GM10266 (cell line): Measurements from ENCODE around the gene HTR5A.

Source experiments
- DNase-seq: peaks from one replicate; pipeline ENCODE4 v3.0.0; 2012; ENCODE audit errors: extremely low spot score
- TF ChIP-seq, protein P1 (sequence below): IDR thresholded peaks from 2 replicates; pipeline ENCODE4 v1.5.1; 2012; ENCODE audit warnings: mild to moderate bottlenecking, low read depth; ENCODE audit not compliant: control insufficient read depth, insufficient read depth; ENCODE audit errors: missing control alignments

Gene HTR5A

DNA sequence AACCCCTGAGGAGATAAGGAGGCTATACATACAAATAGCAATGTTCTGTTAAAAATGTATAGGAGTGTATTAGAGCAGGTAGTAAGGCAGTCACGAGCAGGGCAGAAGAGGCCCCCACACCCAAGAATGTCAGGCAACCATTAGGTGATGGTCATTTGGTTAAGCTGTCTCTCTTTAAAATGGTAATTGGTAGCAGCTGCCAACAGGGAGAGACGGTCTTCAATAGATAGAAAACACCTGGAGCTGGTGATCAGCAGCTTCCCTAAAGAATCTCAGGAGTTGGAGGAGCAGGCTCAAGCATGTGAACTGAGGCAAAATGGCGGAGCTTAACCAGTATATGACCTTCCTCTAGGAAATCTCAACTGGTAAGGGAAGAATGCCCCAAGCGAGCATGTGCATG, 26.4 kb upstream of the HTR5A start:
- DNase-seq, result no peak
- TF ChIP-seq, protein P1, sequence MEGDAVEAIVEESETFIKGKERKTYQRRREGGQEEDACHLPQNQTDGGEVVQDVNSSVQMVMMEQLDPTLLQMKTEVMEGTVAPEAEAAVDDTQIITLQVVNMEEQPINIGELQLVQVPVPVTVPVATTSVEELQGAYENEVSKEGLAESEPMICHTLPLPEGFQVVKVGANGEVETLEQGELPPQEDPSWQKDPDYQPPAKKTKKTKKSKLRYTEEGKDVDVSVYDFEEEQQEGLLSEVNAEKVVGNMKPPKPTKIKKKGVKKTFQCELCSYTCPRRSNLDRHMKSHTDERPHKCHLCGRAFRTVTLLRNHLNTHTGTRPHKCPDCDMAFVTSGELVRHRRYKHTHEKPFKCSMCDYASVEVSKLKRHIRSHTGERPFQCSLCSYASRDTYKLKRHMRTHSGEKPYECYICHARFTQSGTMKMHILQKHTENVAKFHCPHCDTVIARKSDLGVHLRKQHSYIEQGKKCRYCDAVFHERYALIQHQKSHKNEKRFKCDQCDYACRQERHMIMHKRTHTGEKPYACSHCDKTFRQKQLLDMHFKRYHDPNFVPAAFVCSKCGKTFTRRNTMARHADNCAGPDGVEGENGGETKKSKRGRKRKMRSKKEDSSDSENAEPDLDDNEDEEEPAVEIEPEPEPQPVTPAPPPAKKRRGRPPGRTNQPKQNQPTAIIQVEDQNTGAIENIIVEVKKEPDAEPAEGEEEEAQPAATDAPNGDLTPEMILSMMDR, result no peak

GRCh38 chr7:155048006-155048405, 22.1 kb upstream of the HTR5A start:
- TF ChIP-seq, protein P1, result no peak
- DNase-seq, result no peak

- TF ChIP-seq, protein P1, result no peak
- DNase-seq, result no peak
These were observed 18.8 kb upstream of the HTR5A start for GRCh38 chr7:155051355-155051754.

GRCh38 chr7:155053002-155053401, 17.1 kb upstream of the HTR5A start:
- no peak for DNase-seq
- TF ChIP-seq, protein P1, result no peak

DNA sequence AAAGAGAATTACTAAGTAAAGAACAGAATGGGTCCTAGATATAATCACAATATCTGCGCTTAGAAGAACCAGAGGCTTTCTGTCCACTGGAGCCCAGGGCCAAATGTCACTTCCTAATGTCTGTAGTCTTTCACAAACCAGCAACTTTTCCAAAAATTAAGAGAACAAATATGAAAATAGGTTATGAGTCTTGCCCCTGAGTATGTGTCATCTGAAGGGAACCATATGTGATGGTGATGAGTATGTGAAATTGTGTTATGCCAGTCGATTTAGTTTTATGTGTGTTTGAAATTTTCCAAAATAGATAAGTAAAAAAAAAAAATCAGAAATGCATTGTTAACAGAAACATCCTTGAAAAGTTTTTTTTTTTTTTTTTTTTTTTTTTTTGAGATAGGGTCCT, 15.4 kb upstream of the HTR5A start:
- DNase-seq, result no peak
- TF ChIP-seq, protein P1, result no peak

DNA sequence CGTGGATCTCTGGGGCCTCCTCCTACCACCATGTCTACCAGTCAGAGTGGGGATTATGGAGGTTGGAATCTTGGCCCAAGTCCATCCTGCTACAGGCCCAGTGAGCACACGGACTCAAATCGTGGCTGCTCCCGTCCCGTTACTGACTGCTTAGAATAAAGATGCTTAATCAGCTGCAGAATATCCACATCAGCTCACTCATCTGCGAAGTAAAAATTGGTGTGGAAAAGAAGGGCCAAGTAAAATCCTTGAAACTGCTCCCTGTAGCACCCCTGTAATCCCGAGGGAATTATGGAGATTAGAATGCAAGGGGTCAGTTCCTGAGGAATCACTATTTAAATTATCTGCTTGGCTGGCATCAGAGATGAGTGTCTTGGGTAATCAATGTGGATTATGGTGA, 13.0 kb upstream of the HTR5A start:
- TF ChIP-seq, protein P1, result no peak
- no peak for DNase-seq

- TF ChIP-seq, protein P1, result no peak
- no peak for DNase-seq
These were observed 11.2 kb upstream of the HTR5A start for GRCh38 chr7:155058896-155059295.
